ENCODE results near the gene VPS13D.

DNA sequence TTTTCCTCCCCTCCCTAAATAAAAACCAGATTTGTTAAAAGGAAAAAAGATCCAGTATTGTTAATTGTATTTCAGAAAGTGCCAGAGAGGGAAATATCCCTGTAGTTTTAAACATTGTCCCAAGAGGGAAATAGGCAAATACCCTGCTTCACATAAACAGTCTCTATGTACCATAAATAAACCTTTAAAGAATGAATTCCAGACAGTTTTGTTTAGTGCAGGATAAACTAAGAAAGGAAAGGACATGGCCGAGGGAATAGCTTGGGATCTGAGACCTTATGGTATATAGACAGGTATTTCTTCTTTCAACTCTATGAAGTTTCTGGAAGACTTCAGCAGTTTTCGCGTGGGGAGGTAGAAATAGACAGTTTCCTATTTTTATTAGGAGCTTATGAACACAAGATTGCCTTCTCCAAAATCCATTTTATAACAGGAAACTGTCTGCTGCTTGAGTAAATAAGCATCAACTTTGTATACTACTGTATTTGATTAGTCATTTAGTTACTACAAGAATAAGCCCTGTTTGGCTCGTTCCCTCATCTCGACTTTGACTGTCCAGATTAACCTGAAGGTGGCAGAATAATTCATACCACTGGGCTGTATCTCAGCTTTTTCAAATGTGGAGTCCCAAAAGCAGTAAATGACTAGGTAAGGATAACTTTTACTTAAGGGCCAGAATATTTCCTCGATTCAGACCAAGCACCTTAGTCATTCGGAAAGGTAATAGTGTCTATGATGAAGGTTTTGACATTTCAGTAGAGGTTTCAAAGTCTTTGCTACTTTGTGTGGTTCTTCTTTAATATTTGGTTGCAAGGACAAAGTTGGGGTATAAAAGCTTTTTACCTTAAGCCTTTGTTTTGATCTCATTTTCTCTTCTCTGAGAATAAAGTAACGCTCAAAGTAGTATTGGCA, 177.5 kb downstream of the VPS13D start:
- TF ChIP-seq, protein P1, sequence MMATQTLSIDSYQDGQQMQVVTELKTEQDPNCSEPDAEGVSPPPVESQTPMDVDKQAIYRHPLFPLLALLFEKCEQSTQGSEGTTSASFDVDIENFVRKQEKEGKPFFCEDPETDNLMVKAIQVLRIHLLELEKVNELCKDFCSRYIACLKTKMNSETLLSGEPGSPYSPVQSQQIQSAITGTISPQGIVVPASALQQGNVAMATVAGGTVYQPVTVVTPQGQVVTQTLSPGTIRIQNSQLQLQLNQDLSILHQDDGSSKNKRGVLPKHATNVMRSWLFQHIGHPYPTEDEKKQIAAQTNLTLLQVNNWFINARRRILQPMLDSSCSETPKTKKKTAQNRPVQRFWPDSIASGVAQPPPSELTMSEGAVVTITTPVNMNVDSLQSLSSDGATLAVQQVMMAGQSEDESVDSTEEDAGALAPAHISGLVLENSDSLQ (IDR thresholded peaks at IDR 0.05) = no peak
- no peak for TF ChIP-seq BHLHE40 (IDR thresholded peaks at IDR 0.05; ENCODE audit: borderline replicate concordance)
- no peak for TF ChIP-seq FOXM1 (IDR thresholded peaks at IDR 0.05; ENCODE audit: borderline replicate concordance)
- no peak for TF ChIP-seq FOXA1 (IDR thresholded peaks at IDR 0.05)
- TF ChIP-seq SP1 (IDR thresholded peaks at IDR 0.05) = no peak
- TF ChIP-seq FOXK2 (IDR thresholded peaks at IDR 0.05) = no peak
